GM12873 (cell line): ENCODE measurements around the gene MRPL21.

ENCODE experiments used
- TF ChIP-seq, protein P1 (sequence below): IDR thresholded peaks from 2 replicates; pipeline ENCODE4 v1.5.1; 2012; ENCODE audit warnings: low read depth, mild to moderate bottlenecking, moderate library complexity, low read length, control low read depth; ENCODE audit not compliant: insufficient read depth; ENCODE audit errors: missing control alignments

The MRPL21 gene

GRCh38 chr11:68938088-68938487 is 34.5 kb upstream of the MRPL21 start:
- TF ChIP-seq, protein P1, sequence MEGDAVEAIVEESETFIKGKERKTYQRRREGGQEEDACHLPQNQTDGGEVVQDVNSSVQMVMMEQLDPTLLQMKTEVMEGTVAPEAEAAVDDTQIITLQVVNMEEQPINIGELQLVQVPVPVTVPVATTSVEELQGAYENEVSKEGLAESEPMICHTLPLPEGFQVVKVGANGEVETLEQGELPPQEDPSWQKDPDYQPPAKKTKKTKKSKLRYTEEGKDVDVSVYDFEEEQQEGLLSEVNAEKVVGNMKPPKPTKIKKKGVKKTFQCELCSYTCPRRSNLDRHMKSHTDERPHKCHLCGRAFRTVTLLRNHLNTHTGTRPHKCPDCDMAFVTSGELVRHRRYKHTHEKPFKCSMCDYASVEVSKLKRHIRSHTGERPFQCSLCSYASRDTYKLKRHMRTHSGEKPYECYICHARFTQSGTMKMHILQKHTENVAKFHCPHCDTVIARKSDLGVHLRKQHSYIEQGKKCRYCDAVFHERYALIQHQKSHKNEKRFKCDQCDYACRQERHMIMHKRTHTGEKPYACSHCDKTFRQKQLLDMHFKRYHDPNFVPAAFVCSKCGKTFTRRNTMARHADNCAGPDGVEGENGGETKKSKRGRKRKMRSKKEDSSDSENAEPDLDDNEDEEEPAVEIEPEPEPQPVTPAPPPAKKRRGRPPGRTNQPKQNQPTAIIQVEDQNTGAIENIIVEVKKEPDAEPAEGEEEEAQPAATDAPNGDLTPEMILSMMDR = no peak

DNA sequence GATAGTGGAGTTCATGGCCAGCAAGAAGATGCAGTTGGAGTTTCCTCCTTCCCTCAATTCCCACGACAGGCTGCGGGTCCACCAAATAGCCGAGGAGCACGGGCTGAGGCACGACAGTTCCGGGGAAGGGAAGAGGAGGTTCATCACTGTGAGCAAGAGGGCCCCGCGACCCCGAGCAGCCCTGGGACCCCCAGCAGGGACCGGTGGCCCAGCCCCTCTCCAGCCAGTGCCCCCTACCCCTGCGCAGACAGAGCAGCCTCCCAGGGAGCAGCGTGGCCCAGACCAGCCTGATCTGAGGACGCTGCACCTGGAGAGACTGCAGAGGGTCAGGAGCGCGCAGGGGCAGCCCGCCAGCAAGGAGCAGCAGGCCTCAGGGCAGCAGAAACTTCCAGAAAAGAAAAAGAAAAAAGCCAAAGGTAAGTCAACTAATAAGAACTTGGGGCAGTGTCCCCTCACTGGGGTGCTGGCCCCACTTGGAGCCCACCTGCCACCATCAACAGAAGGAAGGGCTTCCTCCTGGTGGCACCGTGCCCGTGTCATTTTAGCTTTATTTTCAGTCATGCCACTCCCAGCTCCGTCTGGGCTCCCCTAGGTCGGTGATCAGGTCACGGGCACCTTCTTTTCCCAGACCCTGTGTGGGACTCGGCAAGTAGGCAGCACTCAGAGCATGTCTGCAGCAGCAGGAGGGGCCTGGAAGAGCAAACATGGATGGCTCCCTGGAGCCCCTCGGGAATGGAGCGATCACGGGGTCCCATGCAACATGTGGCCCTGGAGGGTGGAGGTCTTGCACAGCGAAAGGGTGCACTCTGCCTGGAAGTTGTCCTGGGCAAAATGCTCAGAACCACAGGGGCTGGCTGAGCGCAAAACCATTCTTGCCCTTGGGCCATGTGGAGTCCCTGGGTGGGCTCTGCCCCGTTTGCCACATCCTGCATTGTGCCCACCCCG is 33.3 kb upstream of the MRPL21 start:
- TF ChIP-seq, protein P1 = no peak

DNA sequence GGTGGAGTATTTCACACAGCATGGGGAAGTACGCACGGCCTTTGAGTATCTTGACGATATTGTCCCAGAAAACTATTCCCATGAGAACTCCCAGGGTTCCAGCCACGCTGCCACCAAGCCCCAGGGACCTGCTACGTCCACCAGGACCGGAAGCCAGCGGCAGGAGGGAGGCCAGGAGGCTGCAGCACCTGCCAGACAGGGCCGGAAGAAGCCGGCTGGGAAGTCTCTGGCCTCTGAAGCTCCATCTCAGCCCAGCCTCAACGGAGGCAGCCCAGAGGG is 32.7 kb upstream of the MRPL21 start:
- TF ChIP-seq, protein P1 = no peak

DNA sequence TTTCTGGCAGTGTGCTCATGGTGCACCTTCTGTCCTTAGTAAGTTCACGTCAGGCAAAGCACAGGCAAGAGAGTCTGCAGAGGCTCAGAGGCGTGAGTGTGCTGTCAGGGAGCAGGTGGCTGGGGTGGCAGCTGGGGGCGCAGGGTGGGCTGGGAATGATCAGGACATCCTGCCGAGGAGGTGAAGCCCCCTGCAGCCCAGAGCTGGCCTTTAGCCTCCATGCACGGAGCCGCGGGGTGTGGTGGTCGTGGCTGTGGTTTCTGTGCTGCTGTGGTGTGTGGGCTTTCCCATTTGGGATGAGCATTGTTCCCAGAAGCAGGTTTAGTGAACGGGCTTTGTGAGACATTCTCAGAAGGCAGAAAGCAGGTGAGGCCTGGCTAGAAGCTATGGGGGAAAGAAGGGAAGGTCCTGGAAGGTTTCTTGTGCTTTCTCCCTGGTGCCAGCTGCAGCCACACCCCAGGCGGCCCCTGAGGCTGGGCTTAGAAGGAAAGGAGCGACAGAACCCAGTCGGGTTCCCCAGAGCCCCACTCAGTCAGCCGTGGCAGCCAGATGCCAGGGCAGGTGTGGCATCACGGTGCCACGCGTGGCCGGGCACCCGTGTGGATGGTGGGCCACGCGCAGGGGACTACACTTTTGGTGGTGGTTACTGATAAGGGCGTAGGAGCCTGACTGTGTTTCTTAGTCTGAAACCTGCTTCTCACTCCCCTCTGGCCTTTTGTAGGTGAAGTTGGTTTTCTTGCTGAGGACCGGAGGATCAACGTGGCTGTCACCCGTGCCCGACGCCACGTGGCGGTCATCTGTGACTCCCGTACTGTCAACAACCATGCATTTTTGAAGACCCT is 32.1 kb upstream of the MRPL21 start:
- TF ChIP-seq, protein P1 = no peak

- TF ChIP-seq, protein P1 = no peak
These were observed 31.4 kb upstream of the MRPL21 start for GRCh38 chr11:68935066-68935465.

DNA sequence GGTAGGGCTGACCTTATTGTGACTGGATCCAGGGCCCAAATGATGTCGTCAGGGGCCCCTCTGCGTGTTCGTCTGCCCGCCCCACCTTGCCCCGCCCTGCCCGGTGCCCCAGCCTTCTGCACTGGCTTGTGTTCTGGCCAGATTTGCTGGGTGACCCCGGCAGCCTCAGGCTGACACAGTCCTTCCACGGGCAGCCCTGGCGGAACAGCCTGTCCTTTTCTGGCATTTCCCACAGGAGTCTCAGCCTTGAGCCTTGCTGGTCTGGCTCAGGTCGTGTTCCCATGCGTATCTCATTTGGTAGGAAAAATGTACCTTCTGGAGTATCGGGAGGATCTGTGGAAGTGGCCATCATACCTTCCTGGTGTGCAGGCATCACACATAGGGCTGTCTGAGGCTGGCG is 31.0 kb upstream of the MRPL21 start:
- TF ChIP-seq, protein P1 = no peak

DNA sequence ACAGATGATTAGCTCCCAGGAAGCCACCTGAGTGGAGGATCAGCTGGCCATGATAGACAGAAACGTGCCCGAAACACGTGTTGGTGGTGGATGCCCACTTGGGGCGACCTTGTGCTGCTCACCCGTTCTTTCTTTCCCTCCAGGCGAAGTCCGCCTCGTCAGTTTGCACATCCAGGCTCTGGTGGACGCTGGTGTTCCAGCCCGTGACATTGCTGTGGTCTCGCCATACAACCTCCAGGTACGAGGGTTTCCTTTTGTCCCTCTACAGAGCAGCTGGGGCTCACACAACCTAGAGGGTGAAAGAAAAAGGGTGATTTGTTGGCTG is 30.7 kb upstream of the MRPL21 start:
- TF ChIP-seq, protein P1 = no peak
